K562 (cell line): ENCODE measurements around the gene PTK7. TPM values are rescaled to one million over a fixed set of nuclear protein-coding genes. Genes with fewer than 3 reads are reported as not detected.

Source experiments
- CREBBP ChIP-seq: IDR thresholded peaks from one replicate; pipeline ENCODE4 v1.6.1; 2012; ENCODE audit warnings: low read depth, mild to moderate bottlenecking, control low read depth, inconsistent platforms, low read length
- ETV6 ChIP-seq, 3 experiments: fragments of 150-350 bp in 1 of 3; sonication (generic) in 1 of 3; formaldehyde crosslinking in 1 of 3; IDR thresholded peaks; 2 replicates each; pipeline versions ENCODE4 v1.6.1 to v1.8.0; 2014 to 2022; ENCODE audit warnings: borderline replicate concordance in 2 of 3, low read depth in 2 of 3, antibody characterized with exemption in 1 of 3, low read length in 1 of 3, mild to moderate bottlenecking in 1 of 3, missing genetic modification reagents in 1 of 3
- GATAD2A ChIP-seq: fragments of 450-650 bp; IDR thresholded peaks from 2 replicates; pipeline ENCODE4 v1.6.1; 2017
- IRF2 ChIP-seq: sonication (generic); formaldehyde crosslinking; IDR thresholded peaks from 2 replicates; pipeline ENCODE4 v1.8.1; 2022; ENCODE audit warnings: mild to moderate bottlenecking, missing genetic modification reagents
- JUNB ChIP-seq: fragments of 450-650 bp; formaldehyde crosslinking; conservative IDR thresholded peaks from 2 replicates; pipeline ENCODE4 v1.4.0; 2020; ENCODE audit warnings: mild to moderate bottlenecking
- NRF1 ChIP-seq, 2 experiments: fragments of 450-650 bp; IDR thresholded peaks in 1 of 2; conservative IDR thresholded peaks in 1 of 2; 2 replicates each; pipeline ENCODE4 v1.6.1; 2014; ENCODE audit warnings: mild to moderate bottlenecking in 2 of 2
- OTX1 ChIP-seq: fragments of 450-650 bp; formaldehyde crosslinking; IDR thresholded peaks from 2 replicates; pipeline ENCODE4 v1.4.0; 2022; ENCODE audit warnings: mild to moderate bottlenecking
- STAG1 ChIP-seq: sonication (generic); formaldehyde crosslinking; IDR thresholded peaks from 2 replicates; pipeline ENCODE4 v1.5.0; 2020; ENCODE audit warnings: missing genetic modification reagents, borderline replicate concordance
- TEAD1 ChIP-seq, 2 experiments: fragments of 450-650 bp in 1 of 2; sonication (generic) in 1 of 2; formaldehyde crosslinking; IDR thresholded peaks; 2 replicates each; pipeline versions ENCODE4 v1.4.0 to v1.8.0; 2020 to 2022; ENCODE audit warnings: mild to moderate bottlenecking in 2 of 2, missing genetic modification reagents in 1 of 2
- ZNF174 ChIP-seq: fragments of 250-450 bp; sonication (Bioruptor Pico); IDR thresholded peaks from 2 replicates; pipeline ENCODE4 v1.4.0; 2020; ENCODE audit warnings: mild to moderate bottlenecking
- ZNF263 ChIP-seq: sonication (generic); formaldehyde crosslinking; IDR thresholded peaks from 2 replicates; pipeline ENCODE4 v1.8.0; 2022; ENCODE audit warnings: mild to moderate bottlenecking, missing genetic modification reagents, borderline replicate concordance
- ZNF717 ChIP-seq: fragments of 250-450 bp; sonication (Bioruptor Pico); IDR thresholded peaks from 2 replicates; pipeline ENCODE4 v1.5.0; 2021
- polyA plus RNA-seq, 8 experiments: library from polyadenylated mRNA; depleted of rRNA in 4 of 8; stranded (reverse) in 5 of 8; unstranded in 3 of 8; fragments of >200 nt; fragmentation: Nextera tagmentation in 2 of 8; fragmentation: Illumina TruSeq in 1 of 8; extraction: Ambion mirVana in 2 of 8; extraction: Trizol in 1 of 8; gene quantifications; 2 replicates each; pipeline versions ENCODE4 v1.2.1 to v1.2.3, GENCODE V29; 2011 to 2014; ENCODE audit warnings: inconsistent platforms in 1 of 8, missing spikeins in 1 of 8
- total RNA-seq, 7 experiments: library from RNA; depleted of rRNA in 6 of 7; stranded (reverse); fragments of >200 nt in 6 of 7; fragmentation: Illumina TruSeq in 2 of 7; extraction: Trizol in 2 of 7; gene quantifications; 2 replicates each; pipeline versions ENCODE4 v1.2.1 to v1.2.3, GENCODE V29; 2011 to 2021; ENCODE audit warnings: low replicate concordance in 1 of 7
- TF ChIP-seq, protein P1 (sequence below): fragments of 450-650 bp; conservative IDR thresholded peaks from 2 replicates; pipeline ENCODE4 v1.6.1; 2016; ENCODE audit warnings: missing genetic modification characterization, low read depth, mild to moderate bottlenecking, control low read depth, missing compliant biosample characterization
- TF ChIP-seq, protein P2 (sequence below), 2 experiments: fragments of 450-650 bp in 1 of 2; sonication (generic) in 1 of 2; formaldehyde crosslinking in 1 of 2; IDR thresholded peaks; 2 replicates each; pipeline versions ENCODE4 v1.7.1 to v1.9.0; 2016 to 2022; ENCODE audit warnings: inconsistent platforms in 1 of 2, mild to moderate bottlenecking in 1 of 2, missing genetic modification reagents in 1 of 2
- TF ChIP-seq, protein P3 (sequence below): fragments of 450-650 bp; formaldehyde crosslinking; IDR thresholded peaks from 2 replicates; pipeline ENCODE4 v1.4.0; 2022; ENCODE audit warnings: missing genetic modification characterization

The PTK7 gene
- total and polyA plus RNA-seq, 9 of the 15 experiments (the other 6 are each of a cell fraction or from before 2014, with no cell fraction given), result 0.20 to 6.8 (median 4.2) TPM

DNA sequence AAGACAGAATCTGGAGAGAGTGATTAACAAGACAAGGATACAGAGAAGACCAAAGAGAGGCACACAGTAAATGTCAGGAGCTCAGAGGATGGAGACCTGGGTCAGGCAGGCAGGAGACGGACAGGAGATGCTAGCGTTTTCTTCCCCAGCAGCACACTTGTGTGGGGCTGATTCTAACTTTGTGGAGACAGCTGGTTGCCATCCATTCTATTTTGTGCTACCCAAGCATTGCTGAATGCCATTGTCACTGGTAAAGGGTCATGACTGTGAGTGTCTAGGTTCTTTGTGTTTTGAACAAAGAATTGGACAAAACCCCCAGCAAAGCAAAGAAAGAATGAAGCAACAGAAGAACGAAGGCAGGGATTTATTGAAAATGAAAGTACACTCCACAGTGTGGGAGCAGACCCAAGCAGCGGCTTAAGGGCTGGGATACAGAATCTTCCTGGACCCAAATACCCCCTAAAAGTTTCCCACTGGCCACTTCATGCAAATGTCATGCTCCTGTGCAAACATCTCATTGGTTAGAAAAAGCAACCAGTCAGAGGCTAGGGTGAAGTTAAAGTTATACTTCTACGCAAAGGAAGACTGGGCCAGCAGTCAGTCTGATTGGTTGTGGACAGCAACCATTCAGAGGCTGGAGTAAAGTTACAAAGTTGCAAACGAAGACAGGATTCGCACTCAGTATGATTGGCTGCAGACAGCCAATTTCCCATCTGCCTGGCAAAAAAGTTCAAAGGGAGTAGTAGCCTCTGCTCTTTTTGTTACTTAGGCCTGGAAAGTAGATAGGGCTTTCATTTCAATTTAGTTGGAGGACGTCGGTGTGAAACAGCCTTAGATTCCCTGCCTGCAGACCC is 17.5 kb downstream of the PTK7 start (continued):
- TF ChIP-seq ETV6 (IDR thresholded peaks at IDR 0.05; ENCODE audit: borderline replicate concordance in 1 of 2, low read depth in 2 of 2, low read length in 1 of 2) (no peak), ETV6 (CRISPR knock-in tag; IDR thresholded peaks at IDR 0.05; ENCODE audit: borderline replicate concordance) (no peak), ZNF717 (CRISPR knock-in tag) (no peak), JUNB (CRISPR knock-in tag) (no peak), GATAD2A (no peak), ZNF174 (no peak), NRF1 (conservative IDR thresholded peaks at IDR 0.05 in 1 of 2, IDR thresholded peaks at IDR 0.05 in 1 of 2) (peak; percentile 60 to 71), ZNF263 (no peak), OTX1 (CRISPR knock-in tag) (no peak), STAG1 (no peak), CREBBP (no peak), TEAD1 (CRISPR knock-in tag; IDR thresholded peaks at IDR 0.05) (no peak), IRF2 (CRISPR knock-in tag) (no peak)
- TF ChIP-seq, protein P1, sequence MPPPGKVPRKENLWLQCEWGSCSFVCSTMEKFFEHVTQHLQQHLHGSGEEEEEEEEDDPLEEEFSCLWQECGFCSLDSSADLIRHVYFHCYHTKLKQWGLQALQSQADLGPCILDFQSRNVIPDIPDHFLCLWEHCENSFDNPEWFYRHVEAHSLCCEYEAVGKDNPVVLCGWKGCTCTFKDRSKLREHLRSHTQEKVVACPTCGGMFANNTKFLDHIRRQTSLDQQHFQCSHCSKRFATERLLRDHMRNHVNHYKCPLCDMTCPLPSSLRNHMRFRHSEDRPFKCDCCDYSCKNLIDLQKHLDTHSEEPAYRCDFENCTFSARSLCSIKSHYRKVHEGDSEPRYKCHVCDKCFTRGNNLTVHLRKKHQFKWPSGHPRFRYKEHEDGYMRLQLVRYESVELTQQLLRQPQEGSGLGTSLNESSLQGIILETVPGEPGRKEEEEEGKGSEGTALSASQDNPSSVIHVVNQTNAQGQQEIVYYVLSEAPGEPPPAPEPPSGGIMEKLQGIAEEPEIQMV (tag), result peak; percentile 96
- TF ChIP-seq, protein P2, sequence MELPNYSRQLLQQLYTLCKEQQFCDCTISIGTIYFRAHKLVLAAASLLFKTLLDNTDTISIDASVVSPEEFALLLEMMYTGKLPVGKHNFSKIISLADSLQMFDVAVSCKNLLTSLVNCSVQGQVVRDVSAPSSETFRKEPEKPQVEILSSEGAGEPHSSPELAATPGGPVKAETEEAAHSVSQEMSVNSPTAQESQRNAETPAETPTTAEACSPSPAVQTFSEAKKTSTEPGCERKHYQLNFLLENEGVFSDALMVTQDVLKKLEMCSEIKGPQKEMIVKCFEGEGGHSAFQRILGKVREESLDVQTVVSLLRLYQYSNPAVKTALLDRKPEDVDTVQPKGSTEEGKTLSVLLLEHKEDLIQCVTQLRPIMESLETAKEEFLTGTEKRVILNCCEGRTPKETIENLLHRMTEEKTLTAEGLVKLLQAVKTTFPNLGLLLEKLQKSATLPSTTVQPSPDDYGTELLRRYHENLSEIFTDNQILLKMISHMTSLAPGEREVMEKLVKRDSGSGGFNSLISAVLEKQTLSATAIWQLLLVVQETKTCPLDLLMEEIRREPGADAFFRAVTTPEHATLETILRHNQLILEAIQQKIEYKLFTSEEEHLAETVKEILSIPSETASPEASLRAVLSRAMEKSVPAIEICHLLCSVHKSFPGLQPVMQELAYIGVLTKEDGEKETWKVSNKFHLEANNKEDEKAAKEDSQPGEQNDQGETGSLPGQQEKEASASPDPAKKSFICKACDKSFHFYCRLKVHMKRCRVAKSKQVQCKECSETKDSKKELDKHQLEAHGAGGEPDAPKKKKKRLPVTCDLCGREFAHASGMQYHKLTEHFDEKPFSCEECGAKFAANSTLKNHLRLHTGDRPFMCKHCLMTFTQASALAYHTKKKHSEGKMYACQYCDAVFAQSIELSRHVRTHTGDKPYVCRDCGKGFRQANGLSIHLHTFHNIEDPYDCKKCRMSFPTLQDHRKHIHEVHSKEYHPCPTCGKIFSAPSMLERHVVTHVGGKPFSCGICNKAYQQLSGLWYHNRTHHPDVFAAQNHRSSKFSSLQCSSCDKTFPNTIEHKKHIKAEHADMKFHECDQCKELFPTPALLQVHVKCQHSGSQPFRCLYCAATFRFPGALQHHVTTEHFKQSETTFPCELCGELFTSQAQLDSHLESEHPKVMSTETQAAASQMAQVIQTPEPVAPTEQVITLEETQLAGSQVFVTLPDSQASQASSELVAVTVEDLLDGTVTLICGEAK (IDR thresholded peaks at IDR 0.05), result peak; percentile 59
- TF ChIP-seq, protein P2 (CRISPR knock-in tag; IDR thresholded peaks at IDR 0.05), result no peak
- TF ChIP-seq, protein P3, sequence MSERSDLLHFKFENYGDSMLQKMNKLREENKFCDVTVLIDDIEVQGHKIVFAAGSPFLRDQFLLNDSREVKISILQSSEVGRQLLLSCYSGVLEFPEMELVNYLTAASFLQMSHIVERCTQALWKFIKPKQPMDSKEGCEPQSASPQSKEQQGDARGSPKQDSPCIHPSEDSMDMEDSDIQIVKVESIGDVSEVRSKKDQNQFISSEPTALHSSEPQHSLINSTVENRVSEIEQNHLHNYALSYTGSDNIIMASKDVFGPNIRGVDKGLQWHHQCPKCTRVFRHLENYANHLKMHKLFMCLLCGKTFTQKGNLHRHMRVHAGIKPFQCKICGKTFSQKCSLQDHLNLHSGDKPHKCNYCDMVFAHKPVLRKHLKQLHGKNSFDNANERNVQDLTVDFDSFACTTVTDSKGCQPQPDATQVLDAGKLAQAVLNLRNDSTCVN, result no peak
